Activated CD8-positive, alpha-beta T cell treated with anti-CD3 and anti-CD28 coated beads, Interleukin-2, amount 10 ng/mL, durations not matched to agents 7 days and 5 days (primary cell): Measurements from ENCODE around the gene AGPAT2. TPM values are rescaled to one million over a fixed set of nuclear protein-coding genes. Genes with fewer than 3 reads are reported as not detected.

Experiments used
- ATAC-seq: fragments of 150-1000 bp; cut with Tn5 transposase; one replicate; pipeline ENCODE4 v1.10.0; 2021; ENCODE audit warnings: moderate library complexity
- CTCF ChIA-PET: fragments of 350-600 bp; sonication (Branson Sonifier 250); formaldehyde crosslinking; loops from one replicate; lab custom pipeline; 2021; ENCODE audit warnings: antibody characterized with exemption; lab: Charles Lee
- POLR2A ChIA-PET: fragments of 350-600 bp; sonication (Branson Sonifier 250); formaldehyde crosslinking; loops from one replicate; lab custom pipeline; 2021; ENCODE audit warnings: antibody characterized with exemption; lab: Charles Lee
- DNase-seq: peaks from one replicate; pipeline ENCODE4 v3.0.0-alpha.2; 2020
- H3K27ac Mint-ChIP-seq: one replicate; pipeline ENCODE4 v1.8.0; 2021; ENCODE audit warnings: mild to moderate bottlenecking, mixed read lengths
- H3K27me3 Mint-ChIP-seq: one replicate; pipeline ENCODE4 v1.8.0; 2021; ENCODE audit warnings: low read depth, mixed read lengths
- H3K36me3 Mint-ChIP-seq: one replicate; pipeline ENCODE4 v1.8.0; 2021; ENCODE audit warnings: low read depth, mixed read lengths
- H3K4me1 Mint-ChIP-seq: one replicate; pipeline ENCODE4 v1.8.0; 2021; ENCODE audit warnings: low read depth, mixed read lengths
- H3K4me3 Mint-ChIP-seq: one replicate; pipeline ENCODE4 v1.8.0; 2021; ENCODE audit warnings: mild to moderate bottlenecking, mixed read lengths
- H3K9me3 Mint-ChIP-seq: one replicate; pipeline ENCODE4 v1.8.0; 2022; ENCODE audit warnings: mixed read lengths; ENCODE audit not compliant: insufficient read depth
- total RNA-seq, 2 experiments: library from RNA; stranded (reverse); gene quantifications; one replicate each; pipeline ENCODE4 v1.2.3, GENCODE V29; 2021

Gene AGPAT2
- total RNA-seq, 2 experiments from 2014 or later: 32.7 to 33.7 TPM

DNA sequence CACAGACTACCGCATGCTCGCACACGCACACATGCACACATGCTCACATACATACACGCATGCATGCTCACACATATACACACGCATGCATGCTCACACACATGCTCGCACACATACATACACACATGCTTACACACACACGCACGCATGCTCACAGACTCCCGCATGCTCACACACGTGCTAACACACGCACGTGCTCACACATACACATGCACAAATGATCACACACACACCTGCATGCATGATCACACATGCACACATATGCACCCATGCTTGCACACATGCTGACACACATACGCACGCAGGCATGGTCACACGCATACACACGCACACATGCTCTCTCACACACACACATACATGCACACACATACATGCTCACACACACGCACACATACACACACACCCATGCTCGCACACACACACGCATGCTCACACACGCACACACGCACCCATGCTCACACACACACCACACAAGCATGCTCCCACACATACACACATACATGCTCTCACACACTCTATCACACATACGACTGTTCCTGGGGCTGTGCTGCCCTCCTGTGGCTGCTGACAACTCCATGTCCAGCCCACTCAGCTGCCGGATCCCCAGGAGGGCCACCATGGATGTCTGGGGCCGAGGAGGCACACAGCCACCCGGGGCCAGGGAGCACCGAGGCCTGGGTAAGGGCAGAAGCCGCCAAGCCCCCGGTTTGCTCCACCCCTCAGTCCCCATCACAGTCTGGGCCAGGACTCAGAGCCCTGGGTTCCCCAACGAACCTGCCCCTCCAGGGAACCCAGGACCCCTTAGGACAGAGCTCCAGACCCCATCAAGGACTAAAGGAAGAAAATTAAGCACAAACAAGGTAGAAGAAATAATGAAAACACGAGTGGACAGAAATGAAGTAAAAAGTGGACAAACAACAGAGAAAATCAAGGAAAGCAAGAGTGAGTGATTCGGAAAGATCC, 55.9 kb downstream of the AGPAT2 start:
- ChIA-PET POLR2A (interaction anchor here (1.2 kb wide), 1 partner anchor 147 kb away, joined by 8 read pairs; no protein-coding TSS in a partner anchor), CTCF (interaction anchor here (0.7 to 1.4 kb wide), 8 partner anchors 13 to 156 kb away, joined by 3 to 55 read pairs (median 4); no protein-coding TSS in a partner anchor)
- ATAC-seq (peak; percentile 90), DNase-seq (peak; percentile 83)
- Mint-ChIP-seq H3K36me3 (no peaks in the 10 kb centered on the region), H3K4me3 (no peak overlapping the region), H3K4me1 (no peaks in the 10 kb centered on the region), H3K27ac (no peak overlapping the region), H3K9me3 (no peaks in the 10 kb centered on the region), H3K27me3 (peaks cover 3% of the 10 kb centered on the region)

DNA sequence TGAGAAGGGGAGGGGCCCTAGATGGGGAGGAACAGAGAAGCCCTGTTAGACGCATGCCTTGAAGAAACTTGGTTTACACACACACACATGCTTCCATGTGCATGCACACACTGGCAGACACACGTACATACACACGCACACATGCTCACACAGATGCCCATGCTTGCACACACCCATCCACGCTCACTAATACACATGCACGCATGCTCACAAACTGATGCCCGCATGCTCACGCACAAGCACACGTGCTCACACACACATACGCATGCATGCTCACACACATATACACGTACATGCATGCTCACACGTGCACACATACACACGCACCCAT, 56.6 kb downstream of the AGPAT2 start:
- DNase-seq: no peak
- H3K4me1 Mint-ChIP-seq: no peaks in the 10 kb centered on the region
- ATAC-seq: no peak
- no peak overlapping the region for H3K27ac Mint-ChIP-seq
- CTCF ChIA-PET: interaction anchor here (1.3 to 7.4 kb wide), 4 partner anchors 13 to 146 kb away, joined by 3 to 53 read pairs (median 24); no protein-coding TSS in a partner anchor
- POLR2A ChIA-PET: no interaction called here
- H3K27me3 Mint-ChIP-seq: peaks cover 3% of the 10 kb centered on the region
- H3K4me3 Mint-ChIP-seq: no peak overlapping the region
- H3K9me3 Mint-ChIP-seq: no peaks in the 10 kb centered on the region
- H3K36me3 Mint-ChIP-seq: no peaks in the 10 kb centered on the region

DNA sequence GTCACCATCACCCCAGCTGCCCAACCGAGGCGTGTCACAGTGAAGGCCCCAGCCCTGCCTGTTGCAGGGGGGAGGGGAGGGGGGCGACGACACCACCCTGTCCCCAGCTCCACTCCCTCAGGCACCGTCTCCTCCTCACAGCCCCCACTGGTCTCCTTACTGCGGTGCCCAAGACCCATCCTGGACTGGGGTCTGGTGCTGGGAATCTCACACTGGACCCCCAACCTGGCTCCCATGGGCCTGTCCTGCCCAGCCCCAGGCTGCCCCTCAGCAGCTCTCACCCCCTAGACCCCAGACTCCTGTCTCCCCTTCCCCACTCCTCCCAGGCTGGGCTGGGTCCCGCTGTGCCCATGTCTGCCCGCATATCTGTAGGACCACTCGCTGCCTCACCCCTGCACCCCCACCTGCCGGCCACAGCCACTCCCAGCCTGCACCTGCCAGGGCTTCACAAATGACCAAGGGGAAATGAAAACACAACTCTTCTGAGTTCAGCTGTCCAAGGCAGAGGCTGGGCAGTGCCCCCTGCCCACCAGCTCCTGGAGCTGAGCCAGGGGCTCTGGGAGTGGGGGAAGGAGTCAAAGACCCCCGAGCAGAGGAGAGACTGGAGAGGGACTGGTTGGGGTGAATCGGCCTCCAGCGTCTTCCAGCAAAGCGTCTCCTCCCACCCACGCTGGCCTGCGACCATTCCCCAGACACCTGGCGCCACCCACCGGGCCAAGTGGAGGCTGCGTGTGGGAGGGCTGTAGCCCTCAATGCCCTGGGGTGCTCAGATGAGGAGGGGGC, 57.2 kb downstream of the AGPAT2 start:
- H3K4me1 Mint-ChIP-seq: no peaks in the 10 kb centered on the region
- no peak overlapping the region for H3K27ac Mint-ChIP-seq
- H3K27me3 Mint-ChIP-seq: peaks cover 3% of the 10 kb centered on the region
- peak; percentile 63 for ATAC-seq
- H3K4me3 Mint-ChIP-seq: no peak overlapping the region
- H3K9me3 Mint-ChIP-seq: no peaks in the 10 kb centered on the region
- DNase-seq: peak; percentile 73
- POLR2A ChIA-PET: no interaction called here
- CTCF ChIA-PET: interaction anchor here (1.3 to 7.4 kb wide), 4 partner anchors 13 to 145 kb away, joined by 3 to 53 read pairs (median 24); no protein-coding TSS in a partner anchor
- no peaks in the 10 kb centered on the region for H3K36me3 Mint-ChIP-seq

- Mint-ChIP-seq H3K27ac (no peak overlapping the region), H3K36me3 (no peaks in the 10 kb centered on the region), H3K4me1 (no peaks in the 10 kb centered on the region), H3K9me3 (no peaks in the 10 kb centered on the region), H3K4me3 (no peak overlapping the region), H3K27me3 (peaks cover 3% of the 10 kb centered on the region)
- ChIA-PET POLR2A (no interaction called here), CTCF (interaction anchor here (1.0 to 7.4 kb wide), 5 partner anchors 14 to 144 kb away, joined by 3 to 53 read pairs (median 7); no protein-coding TSS in a partner anchor)
- DNase-seq (no peak), ATAC-seq (no peak)
Measured at GRCh38 chr9:136629001-136629878, 58.0 kb downstream of the AGPAT2 start.

- Mint-ChIP-seq H3K4me1 (no peaks in the 10 kb centered on the region), H3K27ac (no peak overlapping the region), H3K27me3 (peaks cover 3% of the 10 kb centered on the region), H3K36me3 (no peaks in the 10 kb centered on the region), H3K9me3 (no peaks in the 10 kb centered on the region), H3K4me3 (no peak overlapping the region)
- ChIA-PET POLR2A (no interaction called here), CTCF (interaction anchor here (7.2 to 7.4 kb wide), 2 partner anchors 139 to 143 kb away, joined by 40 to 53 read pairs; no protein-coding TSS in a partner anchor)
- DNase-seq (no peak), ATAC-seq (no peak)
Measured at GRCh38 chr9:136628268-136628667, 59.0 kb downstream of the AGPAT2 start.

DNA sequence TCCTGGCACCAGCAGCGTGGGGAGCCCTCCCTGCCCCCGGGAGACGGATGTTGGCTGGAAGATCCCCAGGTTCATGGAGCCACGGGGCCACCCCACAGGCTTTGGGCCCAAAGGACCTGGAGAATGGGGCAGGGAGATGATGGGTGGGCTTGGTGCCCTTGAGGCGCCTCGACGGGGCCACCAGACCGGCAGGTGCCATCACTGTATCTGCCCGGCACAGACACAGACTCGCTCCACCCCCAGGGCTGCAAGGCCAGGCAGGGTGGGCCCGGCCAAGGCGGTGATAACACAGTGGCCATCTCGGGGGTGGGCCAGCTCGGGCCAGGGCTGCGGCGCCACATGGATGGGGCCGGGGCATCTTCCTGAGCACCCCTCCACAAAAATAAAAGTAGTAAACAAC, 59.6 kb downstream of the AGPAT2 start:
- POLR2A ChIA-PET: no interaction called here
- H3K4me3 Mint-ChIP-seq: no peak overlapping the region
- no peak for DNase-seq
- no peaks in the 10 kb centered on the region for H3K9me3 Mint-ChIP-seq
- peaks cover 3% of the 10 kb centered on the region for H3K27me3 Mint-ChIP-seq
- CTCF ChIA-PET: interaction anchor here (7.2 to 7.4 kb wide), 2 partner anchors 138 to 143 kb away, joined by 40 to 53 read pairs; no protein-coding TSS in a partner anchor
- ATAC-seq: no peak
- no peak overlapping the region for H3K27ac Mint-ChIP-seq
- no peaks in the 10 kb centered on the region for H3K36me3 Mint-ChIP-seq
- no peaks in the 10 kb centered on the region for H3K4me1 Mint-ChIP-seq

DNA sequence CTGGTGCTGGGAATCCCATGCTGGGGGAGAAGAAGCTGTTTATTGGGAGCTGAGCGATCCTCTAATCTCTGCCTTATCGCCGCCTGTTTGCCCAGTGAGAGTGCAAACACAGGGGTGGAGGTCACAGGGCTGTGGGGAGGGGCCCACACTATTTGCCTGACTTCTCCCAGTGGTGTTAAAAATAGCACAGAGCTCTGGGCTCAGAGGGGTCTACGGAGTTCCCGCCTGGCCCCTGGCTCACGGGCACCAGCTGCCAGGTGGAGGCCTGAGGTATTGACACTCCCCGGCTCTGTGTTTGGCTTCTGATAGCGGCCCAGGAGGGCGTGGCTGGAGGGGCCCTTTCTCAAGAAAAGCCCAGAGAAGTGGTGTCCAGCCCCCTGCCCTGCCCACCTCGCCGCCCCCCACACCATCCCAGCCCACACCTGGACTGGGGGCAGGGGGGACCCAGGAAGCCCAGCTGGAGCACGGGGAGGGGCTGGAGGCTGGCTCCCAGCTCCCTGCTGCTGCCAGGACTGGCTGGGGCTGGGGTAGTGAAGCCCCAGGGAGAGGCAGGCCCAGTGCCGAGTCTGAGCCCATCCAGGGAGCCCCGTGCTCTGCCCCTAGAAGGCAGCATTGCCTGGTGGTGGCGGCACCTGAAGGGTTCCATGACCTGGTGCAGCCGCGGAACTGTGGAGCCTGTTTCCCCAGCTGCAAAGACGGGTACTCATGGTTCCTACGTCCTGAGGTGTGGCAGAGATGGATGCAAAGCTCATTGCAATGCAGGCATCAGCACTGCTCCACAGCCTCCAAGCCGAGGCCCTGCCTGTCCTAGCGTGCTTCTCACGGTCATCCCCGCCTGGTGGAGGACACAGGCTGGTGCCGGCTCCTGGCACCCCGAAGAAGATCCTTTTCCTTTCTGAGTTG, 60.3 kb downstream of the AGPAT2 start:
- H3K27ac Mint-ChIP-seq: no peak overlapping the region
- no peak for DNase-seq
- no peaks in the 10 kb centered on the region for H3K36me3 Mint-ChIP-seq
- peaks cover 3% of the 10 kb centered on the region for H3K27me3 Mint-ChIP-seq
- ChIA-PET POLR2A (no interaction called here), CTCF (interaction anchor here (7.2 to 7.4 kb wide), 2 partner anchors 138 to 142 kb away, joined by 40 to 53 read pairs; no protein-coding TSS in a partner anchor)
- no peak overlapping the region for H3K4me3 Mint-ChIP-seq
- ATAC-seq: no peak
- no peaks in the 10 kb centered on the region for H3K9me3 Mint-ChIP-seq
- no peaks in the 10 kb centered on the region for H3K4me1 Mint-ChIP-seq

DNA sequence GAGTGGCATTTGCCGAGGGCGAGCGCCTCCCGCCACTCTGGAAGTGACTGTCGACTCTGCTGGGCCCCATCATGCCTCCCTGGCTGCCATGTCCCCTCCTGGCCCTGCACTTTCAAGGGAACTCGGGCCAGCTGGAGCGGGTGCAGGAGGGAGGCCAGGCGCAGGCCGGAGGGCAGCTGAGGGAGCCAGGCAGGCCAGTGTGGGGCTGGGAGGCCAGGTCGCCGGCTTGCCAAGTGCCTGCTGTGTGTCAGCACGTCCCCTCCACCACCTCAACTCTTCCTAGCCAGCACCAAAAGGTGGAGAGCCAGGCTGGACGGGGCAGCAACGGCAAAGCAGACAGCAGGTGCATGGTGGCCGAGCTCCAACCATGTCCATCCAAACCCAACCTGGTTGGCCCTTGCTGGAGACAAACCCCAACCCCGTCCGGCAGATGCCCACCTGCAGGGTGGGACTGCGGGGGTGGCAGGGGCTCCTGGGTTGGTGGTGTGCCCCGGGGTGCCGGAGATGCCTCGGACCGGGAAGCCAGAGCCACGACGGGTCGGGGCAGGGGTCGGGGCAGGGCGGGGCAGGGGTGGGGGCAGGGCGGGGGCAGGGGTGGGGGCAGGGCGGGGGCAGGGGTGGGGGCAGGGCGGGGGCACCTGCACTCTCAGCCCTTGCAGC, 61.1 kb downstream of the AGPAT2 start:
- no peaks in the 10 kb centered on the region for H3K9me3 Mint-ChIP-seq
- no peak overlapping the region for H3K27ac Mint-ChIP-seq
- H3K36me3 Mint-ChIP-seq: no peaks in the 10 kb centered on the region
- no peak for ATAC-seq
- H3K4me1 Mint-ChIP-seq: no peaks in the 10 kb centered on the region
- H3K27me3 Mint-ChIP-seq: peaks cover 3% of the 10 kb centered on the region
- H3K4me3 Mint-ChIP-seq: no peak overlapping the region
- DNase-seq: no peak
- ChIA-PET CTCF (interaction anchor here (1.1 to 7.4 kb wide), 3 partner anchors 87 to 141 kb away, joined by 3 to 53 read pairs (median 40); no protein-coding TSS in a partner anchor), POLR2A (no interaction called here)

DNA sequence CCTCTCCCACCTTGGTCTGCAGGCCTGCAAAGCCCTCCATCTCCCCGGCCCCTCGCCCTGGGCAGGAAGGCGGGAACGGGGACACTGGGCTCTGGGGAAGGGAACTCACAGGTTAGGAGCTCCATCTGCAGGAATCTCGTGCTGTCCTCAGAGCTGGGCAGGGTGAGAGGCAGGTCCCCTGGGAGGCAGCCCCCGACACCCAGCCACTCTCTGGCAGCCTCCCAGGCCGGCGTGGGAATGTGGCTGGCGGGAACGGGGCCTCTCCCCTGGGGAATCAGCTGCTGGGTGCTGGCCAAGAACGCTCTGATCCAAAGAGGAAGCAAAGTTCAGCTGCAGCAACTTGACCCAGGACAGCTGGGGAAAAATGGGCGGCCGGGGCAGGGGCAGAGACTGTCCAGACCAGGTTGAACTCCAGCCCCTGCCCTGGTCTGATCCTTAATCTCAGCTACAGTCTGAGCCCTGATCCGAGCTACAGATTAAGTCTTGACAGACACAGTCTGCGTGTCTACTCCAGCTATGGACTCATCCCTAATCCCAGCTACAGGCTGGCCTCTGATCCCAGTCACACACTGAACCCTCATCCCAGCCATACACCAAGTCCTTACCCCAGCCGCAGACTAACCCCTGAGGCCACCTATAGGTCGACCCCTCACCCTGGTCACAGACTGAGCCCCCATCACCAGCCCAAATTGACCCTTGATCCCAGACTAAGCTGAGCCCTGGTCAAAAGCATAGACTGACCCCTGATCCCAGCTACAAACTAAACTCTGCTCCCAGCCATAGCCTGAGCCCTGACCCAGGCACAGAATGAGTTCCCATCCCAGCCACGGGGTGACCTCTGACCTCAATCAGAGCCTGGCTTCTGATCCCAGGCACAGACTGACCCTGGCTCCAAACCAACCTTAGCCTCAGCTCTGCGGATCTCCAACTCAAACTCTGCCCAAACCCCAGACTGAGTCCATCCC, 61.9 kb downstream of the AGPAT2 start:
- Mint-ChIP-seq H3K27me3 (peaks cover 3% of the 10 kb centered on the region), H3K4me1 (no peaks in the 10 kb centered on the region)
- POLR2A ChIA-PET: no interaction called here

More for the DNA sequence above, 61.9 kb downstream of the AGPAT2 start:
- Mint-ChIP-seq H3K36me3 (no peaks in the 10 kb centered on the region), H3K27ac (peak overlapping the region; percentile 32), H3K4me3 (no peak overlapping the region), H3K9me3 (no peaks in the 10 kb centered on the region)
- ATAC-seq: no peak
- CTCF ChIA-PET: interaction anchor here (1.1 to 7.4 kb wide), 3 partner anchors 86 to 141 kb away, joined by 3 to 53 read pairs (median 40); no protein-coding TSS in a partner anchor
- DNase-seq: no peak
